Gastrocnemius medialis (tissue), 4 donors: Measurements from ENCODE around the gene GRM4.

Source experiments
- CTCF ChIP-seq, 5 experiments: fragments of 450-650 bp in 3 of 5; fragments of 200-600 bp in 2 of 5; sonication (generic) in 2 of 5; IDR thresholded peaks in 4 of 5; conservative IDR thresholded peaks in 1 of 5; 1 replicate in 4 of 5; 2 replicates in 1 of 5; pipeline ENCODE4 v1.5.1; 2016 to 2019; ENCODE audit warnings: antibody characterized with exemption in 5 of 5, mild to moderate bottlenecking in 3 of 5, moderate library complexity in 3 of 5
- POLR2A ChIP-seq, 2 donors: fragments of 450-650 bp; IDR thresholded peaks; one replicate each; pipeline ENCODE4 v1.6.1; 2017; ENCODE audit warnings: antibody characterized with exemption in 2 of 2, mild to moderate bottlenecking in 2 of 2, moderate library complexity in 2 of 2

DNA sequence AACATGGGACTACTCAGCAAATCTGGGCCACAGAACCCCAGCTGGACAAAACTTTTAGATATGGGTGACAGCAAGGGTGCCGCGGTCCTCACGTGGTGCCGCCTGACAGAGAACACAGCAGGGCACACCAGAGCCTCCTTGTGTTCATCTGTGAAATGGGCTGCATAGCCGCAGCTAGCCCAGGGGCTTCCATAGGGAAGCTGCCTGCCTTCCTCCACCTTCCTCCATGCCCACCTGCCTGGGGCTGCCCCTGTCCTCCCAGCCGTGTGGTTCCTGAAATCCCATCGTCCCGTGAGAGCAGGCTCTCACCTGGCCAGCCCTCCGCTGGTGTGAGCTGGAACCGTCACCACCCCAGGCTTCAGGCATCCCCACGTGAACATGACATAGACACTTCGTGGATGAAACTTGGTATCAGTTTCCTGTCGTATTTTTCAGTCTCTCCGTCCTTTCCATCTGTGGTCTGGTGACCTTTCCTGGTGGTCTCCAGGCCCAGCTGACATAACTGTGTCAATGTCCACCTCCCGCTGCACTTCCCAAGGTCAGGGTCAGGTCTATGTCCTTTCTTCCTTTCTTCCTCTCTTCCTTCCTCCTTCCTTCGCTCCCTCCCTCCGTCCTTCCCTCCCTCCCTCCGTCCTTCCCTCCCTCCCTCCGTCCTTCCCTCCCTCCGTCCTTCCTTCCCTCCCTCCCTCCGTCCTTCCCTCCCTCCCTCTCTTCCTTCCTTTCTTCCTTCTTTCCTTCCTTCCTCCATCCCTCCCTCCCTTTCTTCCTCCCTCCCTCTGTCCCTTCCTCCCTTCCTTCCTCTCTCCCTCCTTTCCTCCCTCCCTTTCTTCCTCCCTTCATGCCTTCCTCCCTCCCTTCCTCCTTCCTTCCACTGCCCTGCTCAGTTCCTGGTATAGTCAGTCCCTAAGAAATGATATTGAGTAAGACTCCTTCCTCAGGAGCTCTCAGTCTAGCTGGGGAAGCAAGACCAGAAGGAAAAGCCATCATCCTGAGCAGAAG is 78.8 kb downstream of the GRM4 start:
- TF ChIP-seq CTCF (IDR thresholded peaks at IDR 0.05 in 4 of 5, conservative IDR thresholded peaks at IDR 0.05 in 1 of 5) (no peak), POLR2A (IDR thresholded peaks at IDR 0.05) (no peak)
